Ishikawa (cell line): Measurements from ENCODE around the gene MYCBPAP.

Experiments
- CEBPB ChIP-seq: IDR thresholded peaks from 2 replicates; pipeline ENCODE4 v1.6.1; 2012
- CREB1 ChIP-seq: IDR thresholded peaks from 2 replicates; pipeline ENCODE4 v1.6.1; 2012; ENCODE audit warnings: low read depth
- EP300 ChIP-seq: IDR thresholded peaks from 2 replicates; pipeline ENCODE4 v1.6.1; 2012; ENCODE audit warnings: borderline replicate concordance
- FOXM1 ChIP-seq: IDR thresholded peaks from 2 replicates; pipeline ENCODE4 v1.6.1; 2012; ENCODE audit warnings: low read depth, borderline replicate concordance
- NFIC ChIP-seq: IDR thresholded peaks from 2 replicates; pipeline ENCODE4 v1.6.1; 2012
- RAD21 ChIP-seq: IDR thresholded peaks from 2 replicates; pipeline ENCODE4 v1.6.1; 2012; ENCODE audit warnings: low read depth
- TAF1 ChIP-seq: IDR thresholded peaks from 2 replicates; pipeline ENCODE4 v1.6.1; 2012; ENCODE audit warnings: low read depth, mild to moderate bottlenecking
- TCF12 ChIP-seq: IDR thresholded peaks from 2 replicates; pipeline ENCODE4 v1.6.1; 2012; ENCODE audit warnings: low read depth
- TEAD4 ChIP-seq: IDR thresholded peaks from 2 replicates; pipeline ENCODE4 v1.6.1; 2012
- YY1 ChIP-seq: IDR thresholded peaks from 2 replicates; pipeline ENCODE4 v1.6.1; 2012; ENCODE audit warnings: low read depth
- ZBTB7A ChIP-seq: IDR thresholded peaks from 2 replicates; pipeline ENCODE4 v1.6.1; 2012; ENCODE audit warnings: low read depth
- TF ChIP-seq, protein P1 (sequence below): IDR thresholded peaks from 2 replicates; pipeline ENCODE4 v1.6.1; 2012
- TF ChIP-seq, protein P2 (sequence below): IDR thresholded peaks from 2 replicates; pipeline ENCODE4 v1.6.1; 2012; ENCODE audit warnings: low read depth, mild to moderate bottlenecking

- TF ChIP-seq FOXM1 = no peak
- no peak for TF ChIP-seq RAD21
- TF ChIP-seq YY1 = no peak
- TF ChIP-seq, protein P1, sequence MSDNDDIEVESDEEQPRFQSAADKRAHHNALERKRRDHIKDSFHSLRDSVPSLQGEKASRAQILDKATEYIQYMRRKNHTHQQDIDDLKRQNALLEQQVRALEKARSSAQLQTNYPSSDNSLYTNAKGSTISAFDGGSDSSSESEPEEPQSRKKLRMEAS = no peak
- TF ChIP-seq NFIC = no peak
- TF ChIP-seq TAF1 = no peak
- TF ChIP-seq CEBPB = no peak
- TF ChIP-seq, protein P2, sequence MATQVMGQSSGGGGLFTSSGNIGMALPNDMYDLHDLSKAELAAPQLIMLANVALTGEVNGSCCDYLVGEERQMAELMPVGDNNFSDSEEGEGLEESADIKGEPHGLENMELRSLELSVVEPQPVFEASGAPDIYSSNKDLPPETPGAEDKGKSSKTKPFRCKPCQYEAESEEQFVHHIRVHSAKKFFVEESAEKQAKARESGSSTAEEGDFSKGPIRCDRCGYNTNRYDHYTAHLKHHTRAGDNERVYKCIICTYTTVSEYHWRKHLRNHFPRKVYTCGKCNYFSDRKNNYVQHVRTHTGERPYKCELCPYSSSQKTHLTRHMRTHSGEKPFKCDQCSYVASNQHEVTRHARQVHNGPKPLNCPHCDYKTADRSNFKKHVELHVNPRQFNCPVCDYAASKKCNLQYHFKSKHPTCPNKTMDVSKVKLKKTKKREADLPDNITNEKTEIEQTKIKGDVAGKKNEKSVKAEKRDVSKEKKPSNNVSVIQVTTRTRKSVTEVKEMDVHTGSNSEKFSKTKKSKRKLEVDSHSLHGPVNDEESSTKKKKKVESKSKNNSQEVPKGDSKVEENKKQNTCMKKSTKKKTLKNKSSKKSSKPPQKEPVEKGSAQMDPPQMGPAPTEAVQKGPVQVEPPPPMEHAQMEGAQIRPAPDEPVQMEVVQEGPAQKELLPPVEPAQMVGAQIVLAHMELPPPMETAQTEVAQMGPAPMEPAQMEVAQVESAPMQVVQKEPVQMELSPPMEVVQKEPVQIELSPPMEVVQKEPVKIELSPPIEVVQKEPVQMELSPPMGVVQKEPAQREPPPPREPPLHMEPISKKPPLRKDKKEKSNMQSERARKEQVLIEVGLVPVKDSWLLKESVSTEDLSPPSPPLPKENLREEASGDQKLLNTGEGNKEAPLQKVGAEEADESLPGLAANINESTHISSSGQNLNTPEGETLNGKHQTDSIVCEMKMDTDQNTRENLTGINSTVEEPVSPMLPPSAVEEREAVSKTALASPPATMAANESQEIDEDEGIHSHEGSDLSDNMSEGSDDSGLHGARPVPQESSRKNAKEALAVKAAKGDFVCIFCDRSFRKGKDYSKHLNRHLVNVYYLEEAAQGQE = no peak
- TF ChIP-seq CREB1 = no peak
- no peak for TF ChIP-seq TEAD4
- no peak for TF ChIP-seq EP300
- no peak for TF ChIP-seq TCF12
- no peak for TF ChIP-seq ZBTB7A
These were observed 11.0 kb downstream of the MYCBPAP start for GRCh38 chr17:50519141-50519834.
